Gastrocnemius medialis (tissue), 4 donors: ENCODE data around the gene AGTR1. TPM values are rescaled to one million over a fixed set of nuclear protein-coding genes. Genes with fewer than 3 reads are reported as not detected.

Source experiments
- ATAC-seq, 2 donors: fragments of 150-250 bp; one replicate each; pipeline ENCODE4 v1.9.1; 2016
- DNase-seq, 2 donors: peaks; one replicate each; pipeline ENCODE4 v3.0.0-alpha.2; 2019
- H3K27ac ChIP-seq, 4 donors: fragments of 200-600 bp; sonication (generic); 1 replicate in 1 of 4; 2 replicates in 3 of 4; pipeline ENCODE4 v1.5.1; 2016 to 2018; ENCODE audit warnings: mild to moderate bottlenecking in 2 of 4, moderate library complexity in 1 of 4
- H3K27me3 ChIP-seq, 3 donors: fragments of 200-600 bp; sonication (generic) in 2 of 3; 1 replicate in 1 of 3; 2 replicates in 2 of 3; pipeline versions ENCODE4 v1.5.1 to v1.6.0; 2016 to 2019; ENCODE audit warnings: mild to moderate bottlenecking in 1 of 3, moderate library complexity in 1 of 3
- H3K36me3 ChIP-seq, 2 donors: fragments of 200-600 bp; sonication (generic) in 1 of 2; one replicate each; pipeline ENCODE4 v1.5.1; 2017 to 2018
- H3K4me1 ChIP-seq, 2 donors: fragments of 200-600 bp; sonication (generic) in 1 of 2; one replicate each; pipeline ENCODE4 v1.5.1; 2016 to 2017; ENCODE audit warnings: mild to moderate bottlenecking in 2 of 2
- H3K4me3 ChIP-seq, 4 donors: fragments of 200-600 bp; sonication (generic) in 3 of 4; 1 replicate in 1 of 4; 2 replicates in 3 of 4; pipeline ENCODE4 v1.5.1; 2016 to 2019; ENCODE audit warnings: mild to moderate bottlenecking in 2 of 4
- H3K9me3 ChIP-seq, 3 donors: fragments of 200-600 bp; sonication (generic) in 2 of 3; 1 replicate in 1 of 3; 2 replicates in 2 of 3; pipeline ENCODE4 v1.5.1; 2016 to 2019
- POLR2A ChIP-seq, 2 donors: fragments of 450-650 bp; IDR thresholded peaks; one replicate each; pipeline ENCODE4 v1.6.1; 2017; ENCODE audit warnings: antibody characterized with exemption in 2 of 2, mild to moderate bottlenecking in 2 of 2, moderate library complexity in 2 of 2
- in situ Hi-C, 4 donors: fragments of 200-750 bp; cut with MboI; loops; one replicate each; pipeline versions ENCODE4 v1.15.0 to v1.8.0; 2017; ENCODE audit warnings: low sequenced_read_pairs in 4 of 4
- intact Hi-C: fragments of 100-400 bp; cut with DNase I; formaldehyde crosslinking; loops from one replicate; pipeline ENCODE4 v1.15.1; 2023; ENCODE audit warnings: low total_unique reads
- total RNA-seq, 4 donors: library from RNA; depleted of rRNA; stranded (reverse); fragments of >200 nt; gene quantifications; one replicate each; pipeline versions ENCODE4 v1.1.0 to v1.2.3, GENCODE V29; 2016
- TF ChIP-seq, protein P1 (sequence below), 5 experiments: fragments of 450-650 bp in 3 of 5; fragments of 200-600 bp in 2 of 5; sonication (generic) in 2 of 5; IDR thresholded peaks in 4 of 5; conservative IDR thresholded peaks in 1 of 5; 1 replicate in 4 of 5; 2 replicates in 1 of 5; pipeline ENCODE4 v1.5.1; 2016 to 2019; ENCODE audit warnings: antibody characterized with exemption in 5 of 5, mild to moderate bottlenecking in 3 of 5, moderate library complexity in 3 of 5

The AGTR1 gene
- total RNA-seq, 4 donors from 2014 or later: 12.7 to 32.1 (median 14.5) TPM

DNA sequence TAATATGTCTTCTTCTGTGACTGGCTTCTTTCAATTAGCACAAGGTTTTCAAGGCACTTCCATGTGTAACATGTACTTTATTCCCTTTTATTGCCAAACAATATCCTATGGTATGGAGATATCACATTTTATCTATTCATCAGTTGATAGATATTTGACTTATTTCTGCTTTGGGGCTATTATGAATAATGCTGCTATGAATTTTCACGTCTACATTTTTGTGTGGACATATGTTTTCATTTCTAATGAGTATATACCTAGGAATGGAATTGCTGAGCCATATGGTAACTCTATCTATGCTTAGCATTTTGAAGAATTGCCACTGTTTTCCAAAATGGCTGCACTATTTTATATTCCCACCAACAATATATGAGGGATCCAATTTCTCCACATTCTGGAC lies 3.6 kb upstream of the AGTR1 start:
- no peak for TF ChIP-seq POLR2A (IDR thresholded peaks at IDR 0.05)
- TF ChIP-seq, protein P1, sequence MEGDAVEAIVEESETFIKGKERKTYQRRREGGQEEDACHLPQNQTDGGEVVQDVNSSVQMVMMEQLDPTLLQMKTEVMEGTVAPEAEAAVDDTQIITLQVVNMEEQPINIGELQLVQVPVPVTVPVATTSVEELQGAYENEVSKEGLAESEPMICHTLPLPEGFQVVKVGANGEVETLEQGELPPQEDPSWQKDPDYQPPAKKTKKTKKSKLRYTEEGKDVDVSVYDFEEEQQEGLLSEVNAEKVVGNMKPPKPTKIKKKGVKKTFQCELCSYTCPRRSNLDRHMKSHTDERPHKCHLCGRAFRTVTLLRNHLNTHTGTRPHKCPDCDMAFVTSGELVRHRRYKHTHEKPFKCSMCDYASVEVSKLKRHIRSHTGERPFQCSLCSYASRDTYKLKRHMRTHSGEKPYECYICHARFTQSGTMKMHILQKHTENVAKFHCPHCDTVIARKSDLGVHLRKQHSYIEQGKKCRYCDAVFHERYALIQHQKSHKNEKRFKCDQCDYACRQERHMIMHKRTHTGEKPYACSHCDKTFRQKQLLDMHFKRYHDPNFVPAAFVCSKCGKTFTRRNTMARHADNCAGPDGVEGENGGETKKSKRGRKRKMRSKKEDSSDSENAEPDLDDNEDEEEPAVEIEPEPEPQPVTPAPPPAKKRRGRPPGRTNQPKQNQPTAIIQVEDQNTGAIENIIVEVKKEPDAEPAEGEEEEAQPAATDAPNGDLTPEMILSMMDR (IDR thresholded peaks at IDR 0.05 in 4 of 5, conservative IDR thresholded peaks at IDR 0.05 in 1 of 5): no peak
- in situ Hi-C loops (no loop called here), intact Hi-C loops (no loop called here)
- peaks cover 0 to 6% (median 0%) of the 10 kb centered on the region in 3 donors for H3K27me3 ChIP-seq
- ATAC-seq (no peak), DNase-seq (no peak)
- H3K9me3 ChIP-seq: no peaks in the 10 kb centered on the region
- no peaks in the 10 kb centered on the region for H3K4me1 ChIP-seq
- H3K4me3 ChIP-seq: no peak overlapping the region
- H3K36me3 ChIP-seq: no peaks in the 10 kb centered on the region
- no peak overlapping the region for H3K27ac ChIP-seq

DNA sequence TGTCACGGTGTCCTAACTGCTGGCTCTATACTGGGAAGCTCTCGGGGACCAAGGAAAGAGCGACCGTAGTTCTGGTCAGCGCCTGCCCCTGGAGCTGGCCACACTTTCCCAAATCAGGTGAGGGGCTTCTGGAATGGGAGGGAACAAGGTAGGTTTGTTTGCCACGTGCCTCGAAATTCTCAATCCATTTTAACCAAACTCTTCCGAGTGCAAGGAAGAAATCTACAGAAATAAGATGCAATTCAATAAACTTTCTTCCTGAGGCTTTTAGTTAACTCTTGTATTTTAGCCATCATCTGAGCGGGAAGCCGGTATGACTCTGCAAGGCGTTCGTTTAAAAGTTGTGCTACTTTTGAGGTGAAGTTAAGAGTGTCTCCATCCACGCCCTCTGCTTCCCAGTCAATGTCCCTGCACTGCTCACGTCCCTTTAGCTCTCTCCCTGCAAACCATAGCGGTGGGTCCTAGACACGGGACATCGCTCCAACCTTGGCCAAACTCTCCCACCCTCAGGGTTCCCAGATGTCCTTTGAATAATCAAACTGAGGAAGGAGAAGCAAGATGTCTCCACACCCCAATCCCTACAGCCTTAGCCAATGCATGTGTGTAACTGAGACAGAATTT lies 597 bp downstream of the AGTR1 start:
- DNase-seq (no peak), ATAC-seq (peak in 1 of 2 donors; percentile 44)
- intact Hi-C loops: no loop called here
- Histone ChIP-seq H3K4me1 (no peaks in the 10 kb centered on the region), H3K36me3 (no peaks in the 10 kb centered on the region), H3K4me3 (peak overlapping the region; percentile 45 to 58 (median 48)), H3K9me3 (no peaks in the 10 kb centered on the region), H3K27ac (peak overlapping the region; percentile 48 to 58 (median 52)), H3K27me3 (peaks cover 0 to 6% (median 0%) of the 10 kb centered on the region in 3 donors)
- no peak for TF ChIP-seq POLR2A (IDR thresholded peaks at IDR 0.05)
- TF ChIP-seq, protein P1 (IDR thresholded peaks at IDR 0.05 in 4 of 5, conservative IDR thresholded peaks at IDR 0.05 in 1 of 5): no peak
- in situ Hi-C loops: no loop called here

DNA sequence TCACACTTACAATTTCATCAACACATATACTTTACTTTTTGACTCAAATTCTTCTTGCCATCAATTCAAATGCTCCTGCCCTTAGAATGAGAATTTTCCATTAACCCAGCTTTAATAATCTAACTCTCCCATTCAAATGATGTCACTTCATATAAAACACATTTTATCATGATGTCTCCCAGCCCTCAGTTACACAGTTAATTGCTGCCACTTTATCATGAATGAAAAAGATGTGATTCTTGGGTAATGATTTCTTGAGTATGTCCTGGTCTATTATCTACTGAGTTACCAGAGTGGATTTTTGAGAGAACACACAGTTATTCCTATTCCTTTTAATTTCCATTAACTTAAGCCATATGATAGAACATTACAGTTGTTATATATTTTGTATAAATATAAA lies 7.6 kb downstream of the AGTR1 start:
- DNase-seq (no peak), ATAC-seq (no peak)
- TF ChIP-seq, protein P1 (IDR thresholded peaks at IDR 0.05 in 4 of 5, conservative IDR thresholded peaks at IDR 0.05 in 1 of 5): no peak
- no peak for TF ChIP-seq POLR2A (IDR thresholded peaks at IDR 0.05)
- Histone ChIP-seq H3K9me3 (no peaks in the 10 kb centered on the region), H3K4me3 (no peak overlapping the region), H3K27ac (no peak overlapping the region), H3K27me3 (no peaks in the 10 kb centered on the region), H3K36me3 (no peaks in the 10 kb centered on the region), H3K4me1 (no peaks in the 10 kb centered on the region)
- in situ Hi-C loops (loop anchor here in 1 of 4 donors (25.0 kb wide), 1 partner anchor 318 kb away; no protein-coding TSS in a partner anchor), intact Hi-C loops (no loop called here)

DNA sequence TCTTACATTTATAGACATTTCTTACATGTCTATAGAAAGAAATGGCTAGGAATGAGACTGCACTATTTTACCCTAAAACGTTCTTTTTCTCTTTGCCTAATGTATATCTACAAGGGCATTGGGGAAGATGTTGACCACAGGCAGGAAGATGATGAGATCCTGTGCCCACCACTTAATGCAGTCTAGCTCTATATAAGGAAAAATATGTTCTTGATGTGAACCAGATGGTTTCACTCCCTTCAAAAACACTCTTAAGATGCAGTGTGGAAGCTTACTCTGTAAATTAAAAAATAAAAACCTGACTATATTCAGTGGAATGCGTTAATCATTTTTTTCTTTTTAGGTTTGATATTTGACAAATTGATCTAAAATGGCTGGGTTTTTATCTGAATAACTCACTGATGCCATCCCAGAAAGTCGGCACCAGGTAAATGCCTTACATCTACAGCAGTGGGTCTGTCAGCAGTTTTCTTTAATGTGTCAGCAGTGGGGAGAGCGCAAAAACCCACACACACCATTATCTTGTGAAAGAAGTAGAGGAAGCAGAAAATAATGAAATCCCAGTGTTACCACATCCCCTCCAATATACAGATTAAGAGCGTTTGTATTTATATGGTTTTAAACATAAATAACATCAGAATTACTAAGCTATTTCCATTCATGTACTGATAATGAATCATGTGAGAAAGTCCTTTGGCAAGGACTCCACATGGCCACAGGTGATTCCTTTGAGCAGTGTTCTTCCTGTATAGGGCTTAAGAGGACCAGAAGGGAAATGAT lies 10.1 kb downstream of the AGTR1 start:
- H3K9me3 ChIP-seq: no peaks in the 10 kb centered on the region
- H3K36me3 ChIP-seq: no peaks in the 10 kb centered on the region
- no peak for DNase-seq
- no peak for ATAC-seq
- no peaks in the 10 kb centered on the region for H3K27me3 ChIP-seq
- H3K27ac ChIP-seq: no peak overlapping the region
- in situ Hi-C loops (loop anchor here in 1 of 4 donors (25.0 kb wide), 1 partner anchor 320 kb away; no protein-coding TSS in a partner anchor), intact Hi-C loops (no loop called here)
- H3K4me1 ChIP-seq: no peaks in the 10 kb centered on the region
- TF ChIP-seq POLR2A (IDR thresholded peaks at IDR 0.05): no peak
- TF ChIP-seq, protein P1 (IDR thresholded peaks at IDR 0.05 in 4 of 5, conservative IDR thresholded peaks at IDR 0.05 in 1 of 5): no peak
- H3K4me3 ChIP-seq: no peak overlapping the region
